Hematopoietic multipotent progenitor cell treated with erythropoietin and hydrocortisone succinate and interleukin-3 and kit ligand, for 15 days (in vitro differentiated cells): Measurements from ENCODE around the gene PARVB.
"Not testable (repeated sequence)": the region's sequence is repeated elsewhere in the genome, so short reads cannot be mapped to it uniquely, and the experiment has no call there.

Experiments used
- DNase-seq: peaks from one replicate; pipeline ENCODE4 v3.0.0-alpha.2; 2015; ENCODE audit warnings: low spot score

PARVB gene

DNA sequence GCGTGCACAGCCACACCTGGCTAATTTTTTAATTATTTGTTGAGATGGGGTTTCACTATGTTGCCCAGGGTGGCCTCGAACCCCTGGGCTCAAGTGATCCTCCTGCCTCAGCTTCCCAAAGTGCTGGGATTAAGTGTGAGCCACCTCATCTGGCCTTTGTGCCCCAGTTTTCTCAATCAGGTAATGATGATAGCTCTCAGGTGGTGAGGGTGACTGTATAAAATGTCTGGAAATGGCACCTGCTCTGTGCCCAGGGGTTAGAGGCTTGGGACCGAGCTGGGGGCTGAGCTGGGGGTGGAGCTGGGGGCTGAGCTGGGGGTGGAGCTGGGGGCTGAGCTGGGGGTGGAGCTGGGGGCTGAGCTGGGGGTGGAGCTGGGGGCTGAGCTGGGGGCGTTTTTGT, 32.5 kb downstream of the PARVB start:
- DNase-seq, result not testable (repeated sequence)

DNA sequence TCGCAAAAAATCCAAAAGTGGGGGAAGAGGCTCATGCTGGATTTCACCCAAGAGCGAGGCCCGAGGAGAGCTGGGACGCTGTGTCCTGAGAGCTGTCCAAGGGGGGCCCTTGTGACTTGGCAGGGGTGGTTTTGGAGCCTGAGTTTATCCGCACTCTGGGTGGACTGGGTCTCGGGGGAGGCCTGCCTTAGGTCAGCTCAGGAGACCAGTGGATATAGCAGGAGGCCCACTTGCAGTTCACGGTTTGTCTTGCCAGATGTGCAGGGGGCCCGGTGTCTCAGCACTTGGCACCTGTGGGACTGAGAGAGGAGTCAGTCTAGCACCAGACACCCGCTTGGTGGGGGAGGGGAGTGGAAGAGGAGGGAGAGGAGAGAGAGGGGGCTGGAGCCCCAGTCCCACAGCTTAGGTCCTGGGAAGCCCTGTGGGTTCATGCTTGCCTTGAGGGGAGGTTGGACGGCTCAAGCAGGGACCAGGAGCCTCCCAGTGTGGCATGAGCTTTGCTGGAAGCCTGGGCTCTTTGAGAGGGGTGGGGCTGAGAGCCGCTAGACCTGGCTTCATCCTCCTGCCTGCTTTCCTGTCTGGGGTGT, 33.4 kb downstream of the PARVB start:
- no peak for DNase-seq

- DNase-seq, result no peak
These were observed 39.6 kb downstream of the PARVB start for GRCh38 chr22:44063462-44064371.

DNA sequence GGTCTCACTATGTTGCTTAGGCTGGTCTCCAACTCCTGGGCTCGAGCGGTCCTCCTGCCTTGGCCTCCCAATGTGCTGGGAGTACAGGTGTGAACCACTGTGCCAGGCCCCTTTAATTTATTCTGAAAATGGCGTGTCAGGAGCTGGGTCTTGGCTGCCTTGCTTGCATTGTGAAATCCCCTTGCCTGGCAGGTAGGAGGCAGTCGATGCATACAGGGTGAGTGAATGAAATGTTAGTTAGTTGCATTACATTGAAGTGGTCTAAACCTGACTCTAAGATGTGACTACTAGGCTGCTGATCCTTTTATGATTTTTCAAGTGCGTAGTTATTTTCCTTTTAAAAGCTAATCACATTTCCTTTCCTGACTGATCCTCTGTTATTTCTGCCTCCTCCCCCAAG, 42.9 kb downstream of the PARVB start:
- DNase-seq, result no peak

DNA sequence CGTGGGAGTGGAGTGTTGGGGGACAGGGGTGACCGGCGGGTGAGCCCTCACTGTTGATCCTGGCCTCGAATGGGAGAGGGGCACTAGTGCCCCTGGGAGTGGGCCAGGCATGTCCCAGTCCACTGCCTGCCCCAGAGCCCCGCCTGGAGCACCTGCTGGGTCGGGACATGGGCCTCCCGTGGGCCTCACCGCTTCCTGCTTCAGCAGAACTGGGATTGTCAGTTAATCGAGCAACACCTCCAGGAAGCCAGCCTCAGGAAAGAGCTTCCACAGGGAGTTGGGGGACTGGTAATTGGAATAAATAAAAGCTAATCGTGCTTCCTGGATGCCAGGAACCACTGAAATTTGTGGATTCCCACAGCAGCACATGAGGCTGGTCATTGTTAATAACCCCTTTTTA, 43.8 kb downstream of the PARVB start:
- DNase-seq, result no peak

- DNase-seq, result no peak
These were observed 44.5 kb downstream of the PARVB start for GRCh38 chr22:44068422-44069191.

- DNase-seq, result no peak
These were observed 45.9 kb downstream of the PARVB start for GRCh38 chr22:44070029-44070428.

DNA sequence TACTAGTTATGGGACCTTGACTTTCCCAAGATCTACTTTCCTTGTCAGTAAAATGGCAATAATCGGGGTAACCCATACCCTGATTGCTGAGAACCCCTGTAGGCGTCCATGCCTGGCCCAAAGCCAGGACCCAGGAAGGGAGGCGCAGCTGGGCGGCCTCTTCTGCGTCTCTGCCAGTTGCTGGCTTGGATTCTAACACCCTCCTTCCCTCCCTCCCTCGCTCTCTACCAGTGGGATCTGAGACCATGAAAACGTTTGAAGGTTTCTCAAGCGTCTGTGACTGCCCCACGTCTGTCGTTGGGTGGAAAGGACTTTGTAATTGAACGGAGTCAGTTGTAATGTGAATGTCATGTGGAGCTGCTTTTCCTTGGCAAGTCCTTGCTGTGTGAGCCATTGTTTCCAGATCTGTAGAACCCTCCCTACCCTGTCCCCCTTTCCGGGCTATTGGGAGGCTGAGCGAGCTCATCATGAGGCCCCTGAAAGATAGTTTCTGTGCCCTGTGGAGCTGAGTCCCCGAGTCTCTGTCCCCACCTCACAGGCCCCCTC, 47.8 kb downstream of the PARVB start:
- no peak for DNase-seq

- DNase-seq, result peak; percentile 74
These were observed 50.4 kb downstream of the PARVB start for GRCh38 chr22:44074337-44074984.

DNA sequence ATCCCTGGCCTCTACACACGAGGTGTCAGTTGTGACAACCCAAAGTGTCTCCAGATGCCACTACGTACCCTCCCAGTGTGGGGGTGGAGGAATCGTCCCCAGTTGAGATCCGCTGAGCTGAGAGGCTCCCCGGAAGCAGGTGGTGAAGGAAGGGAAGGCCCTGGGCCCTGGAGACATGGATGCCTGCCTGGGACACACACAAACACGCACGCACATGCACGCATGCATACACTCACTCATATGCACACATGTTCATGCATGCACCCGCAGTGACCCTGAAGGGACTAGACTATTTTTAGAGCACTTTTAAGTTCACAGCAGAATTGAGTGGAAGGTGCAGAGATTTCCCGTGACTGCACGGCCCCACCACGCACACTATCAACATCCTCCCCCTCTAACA, 50.9 kb downstream of the PARVB start:
- DNase-seq, result no peak

GRCh38 chr22:44075670-44076069, 51.6 kb downstream of the PARVB start:
- no peak for DNase-seq

DNA sequence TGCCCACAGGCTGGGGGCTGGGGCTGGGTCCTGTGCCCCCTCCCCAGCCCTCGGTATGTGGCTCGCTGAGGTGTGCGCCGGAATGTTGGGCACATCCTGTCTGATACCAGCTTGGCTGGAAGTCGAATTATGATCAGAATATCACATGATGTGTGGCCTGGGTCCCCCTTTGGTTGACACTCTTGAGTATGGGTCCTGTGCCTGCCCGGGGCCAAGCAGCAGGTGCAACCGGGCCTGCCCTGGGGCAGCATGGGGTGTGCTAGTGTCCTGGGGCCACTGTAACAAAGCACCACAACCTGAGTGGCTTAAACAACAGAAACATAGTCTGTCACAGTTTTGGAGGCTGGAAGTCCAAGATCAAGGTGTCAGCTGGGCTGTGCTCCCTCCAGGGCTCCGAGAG, 52.7 kb downstream of the PARVB start:
- DNase-seq, result no peak

DNA sequence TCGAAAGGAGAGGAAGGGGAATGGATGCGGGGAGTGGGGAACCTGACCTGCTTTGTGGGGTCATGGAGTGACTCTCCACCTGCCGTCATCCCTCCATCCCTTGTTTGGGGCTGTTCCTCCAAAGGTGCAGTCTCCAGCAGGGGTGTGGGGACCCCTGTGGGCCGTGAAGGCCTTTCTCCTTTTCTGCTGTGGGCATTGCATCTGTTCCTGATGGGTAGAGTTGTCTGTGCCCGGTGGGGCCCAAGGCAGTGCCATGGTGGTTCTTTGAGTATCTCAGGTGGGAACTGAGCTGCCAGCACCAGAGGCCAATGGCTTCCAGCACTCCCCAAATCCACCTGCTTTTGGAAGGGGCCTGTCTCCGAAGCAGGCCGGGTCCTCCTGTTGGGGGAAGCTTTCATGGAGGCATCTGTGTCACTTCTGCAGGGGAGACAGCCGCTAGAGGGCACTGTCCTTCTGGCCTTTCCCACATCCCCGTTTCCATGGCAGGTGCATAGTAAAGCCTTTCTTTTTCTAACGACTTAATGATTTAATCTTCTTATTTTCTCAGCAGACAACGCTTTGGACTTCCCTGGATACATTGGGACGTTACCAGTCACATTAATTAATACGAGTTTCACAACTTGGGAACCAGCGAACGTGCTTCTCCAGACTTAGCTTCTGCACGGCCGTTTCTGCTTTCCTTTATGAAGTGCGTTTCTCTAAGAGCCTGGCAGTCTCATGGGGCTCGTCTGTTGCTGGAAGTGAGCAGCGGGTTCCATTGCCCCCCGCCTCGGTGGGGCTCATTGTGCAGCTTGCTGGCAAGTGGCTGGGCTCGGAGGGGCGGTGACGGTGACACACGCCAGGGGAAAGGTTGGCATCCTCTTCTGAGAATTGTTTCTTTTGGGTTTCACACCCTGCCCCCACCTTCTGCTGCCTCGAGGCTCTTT, 57.1 kb downstream of the PARVB start:
- peak; percentile 76 for DNase-seq

- no peak for DNase-seq
These were observed 58.7 kb downstream of the PARVB start for GRCh38 chr22:44082801-44083200.

GRCh38 chr22:44084044-44084772, 60.1 kb downstream of the PARVB start:
- no peak for DNase-seq

DNA sequence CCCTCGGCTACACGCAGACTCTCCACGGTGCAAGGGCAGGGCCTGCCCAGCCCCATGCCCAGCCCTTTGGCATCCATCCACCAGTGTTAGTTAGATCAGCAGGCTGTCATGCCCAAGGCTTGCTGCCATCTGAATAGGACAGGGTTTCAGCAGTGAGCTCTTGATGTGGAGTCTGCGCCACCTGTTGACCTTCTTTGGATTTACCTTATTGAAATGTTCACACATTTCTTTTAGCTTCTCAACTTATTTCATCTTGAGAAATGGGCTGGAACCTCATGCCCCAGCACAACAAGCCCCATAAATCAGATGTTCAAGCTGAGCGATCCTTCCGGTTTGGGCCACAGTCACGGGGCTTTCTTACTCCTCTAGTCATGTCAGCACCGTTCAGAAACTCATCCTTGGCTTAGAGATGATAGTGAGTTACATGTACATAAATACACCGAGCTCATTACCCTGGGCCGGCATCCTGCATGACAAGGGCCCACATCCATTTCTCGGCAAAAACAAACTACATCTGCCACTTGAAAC, 61.7 kb downstream of the PARVB start:
- peak; percentile 90 for DNase-seq

DNA sequence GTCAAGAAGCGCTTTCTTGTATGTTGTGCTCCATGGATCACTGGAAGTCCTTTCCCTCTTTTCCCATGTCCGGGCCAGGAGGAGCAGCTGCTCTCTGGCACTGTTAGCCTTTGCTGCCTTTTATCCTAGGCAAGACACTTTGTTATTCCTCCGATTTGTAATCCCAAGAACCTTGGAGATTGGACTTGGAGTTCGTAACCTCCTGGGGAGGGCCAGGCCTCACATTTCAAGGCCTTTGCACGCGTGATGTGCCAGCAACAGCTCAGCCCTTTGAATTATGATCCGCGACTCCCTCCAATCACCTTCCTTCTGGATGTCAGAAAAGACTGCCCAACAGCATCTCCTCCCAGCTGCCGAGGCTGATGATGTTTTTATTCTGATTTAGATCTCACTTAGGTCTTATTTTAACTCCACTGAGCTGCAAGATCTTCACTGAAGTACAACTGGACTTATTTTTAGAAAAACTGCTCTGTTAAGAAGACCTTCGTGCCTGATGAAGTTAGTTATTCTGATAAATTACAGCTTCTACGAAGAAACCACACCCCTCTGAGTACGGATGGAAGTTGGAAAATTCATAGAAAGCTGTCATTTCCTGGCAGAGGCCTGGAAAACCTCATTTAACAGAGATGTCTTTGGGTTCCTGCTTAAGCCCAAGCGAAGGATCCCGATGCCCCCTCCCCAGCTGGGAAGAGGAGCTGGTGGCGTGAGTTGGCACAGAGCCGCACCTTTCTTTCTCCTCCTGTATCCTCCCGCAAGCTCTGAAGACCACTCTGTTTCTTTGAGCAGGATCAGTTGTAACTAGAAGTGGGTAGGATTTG, 62.4 kb downstream of the PARVB start:
- no peak for DNase-seq

GRCh38 chr22:44087089-44087430, 63.0 kb downstream of the PARVB start:
- DNase-seq, result no peak

- no peak for DNase-seq
These were observed 65.0 kb downstream of the PARVB start for GRCh38 chr22:44088976-44089570.
